Measurements from ENCODE around the gene RAB23.

DNA sequence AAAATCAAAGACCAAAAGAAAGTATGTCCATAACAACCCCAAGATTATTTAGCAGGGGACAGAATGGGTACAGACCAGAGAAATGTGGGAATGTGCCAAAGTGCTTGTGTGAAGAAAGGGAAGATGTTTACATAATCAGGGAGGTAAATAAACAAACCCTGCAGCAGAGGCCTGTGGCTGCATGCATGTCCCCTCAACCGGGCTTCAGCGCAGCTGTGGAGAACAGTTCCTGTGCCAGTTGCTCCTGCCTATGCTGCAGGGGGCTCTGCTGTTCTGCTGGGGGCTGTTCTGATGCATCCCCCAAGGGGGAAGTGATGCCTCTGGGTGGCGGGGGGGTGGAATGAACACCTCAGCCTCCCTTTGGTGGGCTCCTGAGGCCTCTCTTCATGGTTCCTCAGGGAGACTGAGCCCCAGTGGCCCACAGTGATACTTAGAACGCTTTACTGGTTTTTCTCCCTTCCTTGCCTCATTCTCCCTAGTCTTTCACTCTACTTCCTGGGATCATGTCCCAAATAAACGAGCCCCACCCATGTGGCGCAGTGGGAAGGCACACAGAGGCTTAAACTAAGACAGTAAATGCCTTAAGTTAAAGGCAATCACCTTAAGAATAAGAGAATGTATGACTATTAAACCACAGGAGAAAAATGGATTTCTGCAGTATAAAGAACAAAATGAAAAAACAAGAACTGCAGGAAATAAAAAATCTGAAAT is 23.0 kb downstream of the RAB23 start:
- TF ChIP-seq CTCF (conservative IDR thresholded peaks at IDR 0.05; ENCODE audit: low read length) (no peak), EZH2phosphoT487 (IDR thresholded peaks at IDR 0.05; ENCODE audit: borderline replicate concordance, low read depth, low read length) (no peak)
